WTC11 (cell line): ENCODE data around the gene TAF11L14.
"Not testable (repeated sequence)": the region's sequence is repeated elsewhere in the genome, so short reads cannot be mapped to it uniquely, and the experiment has no call there.

Source experiments
- AFF4 ChIP-seq: sonication (generic); formaldehyde crosslinking; IDR thresholded peaks from 2 replicates; pipeline ENCODE4 v1.8.1; 2023; ENCODE audit warnings: mild to moderate bottlenecking, missing genetic modification reagents, borderline replicate concordance
- CREM ChIP-seq: sonication (generic); formaldehyde crosslinking; IDR thresholded peaks from 2 replicates; pipeline ENCODE4 v1.8.1; 2022; ENCODE audit warnings: mild to moderate bottlenecking, missing genetic modification reagents, moderate library complexity
- CTCF ChIP-seq: fragments of 200-600 bp; IDR thresholded peaks from 2 replicates; pipeline ENCODE4 v1.8.0; 2022; ENCODE audit warnings: antibody characterized with exemption
- MAX ChIP-seq: sonication (generic); formaldehyde crosslinking; IDR thresholded peaks from 2 replicates; pipeline ENCODE4 v1.8.0; 2022; ENCODE audit warnings: mild to moderate bottlenecking, missing genetic modification reagents
- NR2C2 ChIP-seq: sonication (generic); formaldehyde crosslinking; IDR thresholded peaks from 2 replicates; pipeline ENCODE4 v1.8.0; 2022; ENCODE audit warnings: mild to moderate bottlenecking, missing genetic modification reagents
- USF1 ChIP-seq: sonication (generic); formaldehyde crosslinking; IDR thresholded peaks from 2 replicates; pipeline ENCODE4 v1.8.0; 2022; ENCODE audit warnings: mild to moderate bottlenecking, missing genetic modification reagents
- ZBTB21 ChIP-seq: sonication (generic); formaldehyde crosslinking; IDR thresholded peaks from 2 replicates; pipeline ENCODE4 v1.8.1; 2023; ENCODE audit warnings: mild to moderate bottlenecking, missing genetic modification reagents, borderline replicate concordance
- ZNF138 ChIP-seq: sonication (generic); formaldehyde crosslinking; conservative IDR thresholded peaks from 2 replicates; pipeline ENCODE4 v1.8.1; 2022; ENCODE audit warnings: mild to moderate bottlenecking, moderate library complexity, missing genetic modification reagents
- ZNF281 ChIP-seq: sonication (generic); formaldehyde crosslinking; IDR thresholded peaks from 2 replicates; pipeline ENCODE4 v1.8.0; 2023; ENCODE audit warnings: mild to moderate bottlenecking, missing genetic modification reagents
- TF ChIP-seq, protein P1 (sequence below): sonication (generic); formaldehyde crosslinking; IDR thresholded peaks from 2 replicates; pipeline ENCODE4 v1.8.1; 2022; ENCODE audit warnings: mild to moderate bottlenecking, moderate library complexity, missing genetic modification reagents
- TF ChIP-seq, protein P2 (sequence below): sonication (generic); formaldehyde crosslinking; IDR thresholded peaks from 2 replicates; pipeline ENCODE4 v1.8.1; 2022; ENCODE audit warnings: low read depth, missing genetic modification reagents, borderline replicate concordance

GRCh38 chr5:17655201-17655759 is 21.0 kb downstream of the TAF11L14 start:
- TF ChIP-seq CTCF; MAX; CREM (CRISPR knock-in tag); ZBTB21; ZNF281 (CRISPR knock-in tag); NR2C2 (CRISPR knock-in tag); USF1; AFF4 (CRISPR knock-in tag); ZNF138 (CRISPR knock-in tag): not testable (repeated sequence)
- TF ChIP-seq, protein P1, sequence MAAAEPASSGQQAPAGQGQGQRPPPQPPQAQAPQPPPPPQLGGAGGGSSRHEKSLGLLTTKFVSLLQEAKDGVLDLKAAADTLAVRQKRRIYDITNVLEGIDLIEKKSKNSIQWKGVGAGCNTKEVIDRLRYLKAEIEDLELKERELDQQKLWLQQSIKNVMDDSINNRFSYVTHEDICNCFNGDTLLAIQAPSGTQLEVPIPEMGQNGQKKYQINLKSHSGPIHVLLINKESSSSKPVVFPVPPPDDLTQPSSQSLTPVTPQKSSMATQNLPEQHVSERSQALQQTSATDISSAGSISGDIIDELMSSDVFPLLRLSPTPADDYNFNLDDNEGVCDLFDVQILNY (CRISPR knock-in tag) = not testable (repeated sequence)
- TF ChIP-seq, protein P2, sequence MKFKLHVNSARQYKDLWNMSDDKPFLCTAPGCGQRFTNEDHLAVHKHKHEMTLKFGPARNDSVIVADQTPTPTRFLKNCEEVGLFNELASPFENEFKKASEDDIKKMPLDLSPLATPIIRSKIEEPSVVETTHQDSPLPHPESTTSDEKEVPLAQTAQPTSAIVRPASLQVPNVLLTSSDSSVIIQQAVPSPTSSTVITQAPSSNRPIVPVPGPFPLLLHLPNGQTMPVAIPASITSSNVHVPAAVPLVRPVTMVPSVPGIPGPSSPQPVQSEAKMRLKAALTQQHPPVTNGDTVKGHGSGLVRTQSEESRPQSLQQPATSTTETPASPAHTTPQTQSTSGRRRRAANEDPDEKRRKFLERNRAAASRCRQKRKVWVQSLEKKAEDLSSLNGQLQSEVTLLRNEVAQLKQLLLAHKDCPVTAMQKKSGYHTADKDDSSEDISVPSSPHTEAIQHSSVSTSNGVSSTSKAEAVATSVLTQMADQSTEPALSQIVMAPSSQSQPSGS (CRISPR knock-in tag) = not testable (repeated sequence)
